SU-DHL-6 (cell line): ENCODE measurements around the gene PDCD1LG2.

Source experiments
- H2AFZ ChIP-seq: fragments of 200-600 bp; sonication (generic); 2 replicates; pipeline ENCODE4 v1.6.1; 2014; ENCODE audit warnings: low read depth, mild to moderate bottlenecking, moderate library complexity, mixed read lengths, antibody characterized with exemption, low read length; ENCODE audit not compliant: severe bottlenecking
- H3F3A ChIP-seq: fragments of 200-600 bp; shearing (Covaris generic); 2 replicates; pipeline ENCODE4 v1.6.0; 2016; ENCODE audit warnings: antibody characterized with exemption, mild to moderate bottlenecking; ENCODE audit not compliant: insufficient read depth
- H3K27ac ChIP-seq: fragments of 200-600 bp; sonication (generic); 2 replicates; pipeline ENCODE4 v1.5.1; 2016; ENCODE audit warnings: low read depth, mild to moderate bottlenecking, low read length, moderate library complexity, mixed read lengths
- H3K27me3 ChIP-seq: fragments of 200-600 bp; sonication (generic), shearing (Covaris generic); 2 replicates; pipeline ENCODE4 v1.6.0; 2014; ENCODE audit warnings: mild to moderate bottlenecking, low read length
- H3K36me3 ChIP-seq: fragments of 200-600 bp; sonication (generic); 2 replicates; pipeline ENCODE4 v1.6.1; 2014; ENCODE audit warnings: mild to moderate bottlenecking, low read length, mixed read lengths
- H3K4me2 ChIP-seq: fragments of 300-600, 200-600 bp; shearing (Covaris generic), sonication (generic); 2 replicates; pipeline ENCODE4 v1.6.0; 2014; ENCODE audit warnings: low read length, low read depth, mild to moderate bottlenecking; ENCODE audit not compliant: poor library complexity, severe bottlenecking
- H3K4me3 ChIP-seq: fragments of 200-600 bp; sonication (generic); 2 replicates; pipeline ENCODE4 v1.5.1; 2014; ENCODE audit warnings: antibody characterized with exemption, low read length, mild to moderate bottlenecking, mixed read lengths; ENCODE audit not compliant: insufficient read depth, poor library complexity, severe bottlenecking
- H3K79me2 ChIP-seq: fragments of 200-600 bp; sonication (generic); 2 replicates; pipeline ENCODE4 v1.6.1; 2014; ENCODE audit warnings: mild to moderate bottlenecking, low read length, moderate library complexity; ENCODE audit not compliant: insufficient read depth
- H3K9ac ChIP-seq: fragments of 200-600 bp; sonication (generic); 2 replicates; pipeline ENCODE4 v1.7.0; 2014; ENCODE audit warnings: mild to moderate bottlenecking, low read length
- H3K9me2 ChIP-seq: fragments of 200-600 bp; sonication (generic); replicated peaks from 2 replicates; pipeline ENCODE4 v1.6.1; 2014; ENCODE audit warnings: low read length; ENCODE audit not compliant: insufficient read depth
- H3K9me3 ChIP-seq: fragments of 200-600 bp; sonication (generic); 2 replicates; pipeline ENCODE4 v1.6.1; 2014; ENCODE audit warnings: low read length, mixed read lengths; ENCODE audit not compliant: insufficient read depth
- H4K20me1 ChIP-seq: fragments of 200-600 bp; sonication (generic); 2 replicates; pipeline ENCODE4 v1.6.1; 2014; ENCODE audit warnings: low read depth, mild to moderate bottlenecking, antibody characterized with exemption, low read length, moderate library complexity, mixed read lengths
- EZH2phosphoT487 ChIP-seq: fragments of 200-600 bp; sonication (generic), shearing (Covaris generic); conservative IDR thresholded peaks from 2 replicates; pipeline ENCODE4 v1.6.1; 2018; ENCODE audit warnings: mild to moderate bottlenecking, antibody characterized with exemption, low read length, moderate library complexity, mixed read lengths
- TF ChIP-seq, protein P1 (sequence below): fragments of 200-600 bp; sonication (generic); IDR thresholded peaks from one replicate; pipeline ENCODE4 v1.5.1; 2017; ENCODE audit warnings: antibody characterized with exemption, mild to moderate bottlenecking, low read length, moderate library complexity; ENCODE audit not compliant: insufficient read depth, poor library complexity, severe bottlenecking

Gene PDCD1LG2

DNA sequence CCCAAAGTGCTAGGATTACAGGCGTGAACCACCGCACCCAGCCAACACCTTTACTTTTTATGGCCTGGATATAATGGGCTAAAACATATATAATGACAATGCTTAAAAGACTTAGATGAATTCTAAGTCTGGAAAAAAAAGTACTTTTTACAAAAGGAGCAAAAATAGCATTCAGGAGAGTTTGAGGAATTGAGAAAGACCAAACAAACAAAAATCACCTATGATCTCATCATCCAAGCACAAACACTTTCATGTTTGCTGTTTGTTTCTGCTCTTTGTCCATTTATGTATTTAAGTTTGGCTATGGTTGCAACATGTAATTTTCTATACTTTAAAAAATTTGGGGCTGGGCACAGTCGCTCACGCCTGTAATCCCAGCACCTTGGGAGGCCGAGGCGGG lies 63.8 kb downstream of the PDCD1LG2 start:
- Histone ChIP-seq H3K27me3 (no peaks in the 10 kb centered on the region), H2AFZ (no peak overlapping the region), H3K9me2 (no peaks in the 10 kb centered on the region), H3K27ac (no peak overlapping the region), H3K9me3 (no peaks in the 10 kb centered on the region), H4K20me1 (no peaks in the 10 kb centered on the region), H3K79me2 (no peaks in the 10 kb centered on the region), H3K4me2 (no peak overlapping the region), H3K36me3 (no peaks in the 10 kb centered on the region), H3K4me3 (no peak overlapping the region), H3F3A (no peaks in the 10 kb centered on the region), H3K9ac (no peak overlapping the region)
- no peak for TF ChIP-seq EZH2phosphoT487
- TF ChIP-seq, protein P1, sequence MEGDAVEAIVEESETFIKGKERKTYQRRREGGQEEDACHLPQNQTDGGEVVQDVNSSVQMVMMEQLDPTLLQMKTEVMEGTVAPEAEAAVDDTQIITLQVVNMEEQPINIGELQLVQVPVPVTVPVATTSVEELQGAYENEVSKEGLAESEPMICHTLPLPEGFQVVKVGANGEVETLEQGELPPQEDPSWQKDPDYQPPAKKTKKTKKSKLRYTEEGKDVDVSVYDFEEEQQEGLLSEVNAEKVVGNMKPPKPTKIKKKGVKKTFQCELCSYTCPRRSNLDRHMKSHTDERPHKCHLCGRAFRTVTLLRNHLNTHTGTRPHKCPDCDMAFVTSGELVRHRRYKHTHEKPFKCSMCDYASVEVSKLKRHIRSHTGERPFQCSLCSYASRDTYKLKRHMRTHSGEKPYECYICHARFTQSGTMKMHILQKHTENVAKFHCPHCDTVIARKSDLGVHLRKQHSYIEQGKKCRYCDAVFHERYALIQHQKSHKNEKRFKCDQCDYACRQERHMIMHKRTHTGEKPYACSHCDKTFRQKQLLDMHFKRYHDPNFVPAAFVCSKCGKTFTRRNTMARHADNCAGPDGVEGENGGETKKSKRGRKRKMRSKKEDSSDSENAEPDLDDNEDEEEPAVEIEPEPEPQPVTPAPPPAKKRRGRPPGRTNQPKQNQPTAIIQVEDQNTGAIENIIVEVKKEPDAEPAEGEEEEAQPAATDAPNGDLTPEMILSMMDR, result no peak

DNA sequence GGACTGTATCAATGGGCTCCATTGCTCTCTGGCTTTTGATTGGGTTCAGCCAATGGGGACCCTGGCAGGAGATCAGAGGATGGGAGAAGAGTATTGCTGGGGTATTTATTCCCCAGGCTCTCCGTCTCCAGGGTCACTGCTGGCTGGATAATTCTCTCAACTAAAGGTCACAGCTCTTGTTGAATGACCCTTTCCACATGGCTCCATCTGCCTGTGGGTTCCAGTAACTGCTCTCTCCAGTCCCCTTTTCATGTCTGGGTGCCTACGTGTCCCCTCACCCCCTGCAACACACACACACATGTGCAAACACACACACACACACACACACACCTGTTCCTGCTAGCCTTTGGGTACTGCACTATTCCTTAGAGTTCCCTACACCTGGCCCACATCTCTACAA lies 64.7 kb downstream of the PDCD1LG2 start:
- Histone ChIP-seq H3K4me2 (no peak overlapping the region), H3K9me2 (no peaks in the 10 kb centered on the region), H3K36me3 (no peaks in the 10 kb centered on the region), H3F3A (no peaks in the 10 kb centered on the region), H2AFZ (no peak overlapping the region), H3K9me3 (no peaks in the 10 kb centered on the region), H4K20me1 (no peaks in the 10 kb centered on the region), H3K27ac (no peak overlapping the region), H3K79me2 (no peaks in the 10 kb centered on the region), H3K27me3 (no peaks in the 10 kb centered on the region), H3K4me3 (no peak overlapping the region), H3K9ac (no peak overlapping the region)
- TF ChIP-seq EZH2phosphoT487, result no peak
- TF ChIP-seq, protein P1, result no peak

DNA sequence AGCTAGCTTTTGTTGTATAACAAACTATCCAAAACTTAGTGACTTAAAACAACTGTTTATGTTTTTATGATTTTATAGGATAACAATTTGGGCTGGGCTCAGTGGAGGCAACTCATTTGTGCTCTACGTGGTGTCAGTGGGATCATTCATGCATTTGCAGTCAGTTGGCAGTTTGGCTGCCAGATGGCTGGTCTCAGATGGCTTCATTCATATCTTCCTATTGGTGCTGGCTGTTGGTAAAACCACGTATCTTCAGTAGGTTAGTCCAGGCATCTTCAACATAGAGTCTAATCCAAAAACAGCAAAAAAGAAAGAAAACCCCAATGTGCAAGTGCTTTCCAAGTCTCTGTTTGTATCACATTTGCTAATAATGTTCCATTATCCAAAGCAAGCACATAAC lies 66.9 kb downstream of the PDCD1LG2 start:
- no peak overlapping the region for H3K4me3 ChIP-seq
- H3K79me2 ChIP-seq, result no peaks in the 10 kb centered on the region
- H3K27me3 ChIP-seq, result no peaks in the 10 kb centered on the region
- H3K9me2 ChIP-seq, result no peaks in the 10 kb centered on the region
- H3K36me3 ChIP-seq, result no peaks in the 10 kb centered on the region
- no peaks in the 10 kb centered on the region for H4K20me1 ChIP-seq
- H3K27ac ChIP-seq, result no peak overlapping the region
- no peaks in the 10 kb centered on the region for H3K9me3 ChIP-seq
- no peak for TF ChIP-seq EZH2phosphoT487
- TF ChIP-seq, protein P1, result no peak
- H2AFZ ChIP-seq, result no peak overlapping the region
- no peak overlapping the region for H3K9ac ChIP-seq
- H3K4me2 ChIP-seq, result no peak overlapping the region
- H3F3A ChIP-seq, result no peaks in the 10 kb centered on the region
